CD14-positive monocyte (primary cell): ENCODE results near the gene MYL11. TPM values are rescaled to one million over a fixed set of nuclear protein-coding genes. Genes with fewer than 3 reads are reported as not detected.
"Not testable (repeated sequence)": the region's sequence is repeated elsewhere in the genome, so short reads cannot be mapped to it uniquely, and the experiment has no call there.

Source experiments
- DNase-seq, 3 donors: peaks; one replicate each; pipeline ENCODE4 v3.0.0-alpha.2; 2011 to 2022
- H2AFZ ChIP-seq: 2 replicates; pipeline ENCODE4 v1.6.0; 2012; ENCODE audit warnings: mild to moderate bottlenecking, low read depth, low read length, inconsistent platforms; ENCODE audit not compliant: insufficient read depth, poor library complexity, severe bottlenecking
- H3K27ac ChIP-seq, 2 donors: 1 replicate in 1 of 2; 2 replicates in 1 of 2; pipeline ENCODE4 v1.5.1; 2012 to 2013; ENCODE audit warnings: low read length in 2 of 2, control low read depth in 1 of 2, inconsistent platforms in 1 of 2, low read depth in 1 of 2, mild to moderate bottlenecking in 1 of 2
- H3K27me3 ChIP-seq, 2 donors: one replicate each; pipeline versions ENCODE4 v1.6.0 to v1.6.1; 2011 to 2013; ENCODE audit warnings: low read length in 2 of 2; ENCODE audit not compliant: control insufficient read depth in 2 of 2, insufficient read depth in 2 of 2
- H3K36me3 ChIP-seq, 2 donors: replicated peaks in 1 of 2; 1 replicate in 1 of 2; 2 replicates in 1 of 2; pipeline versions ENCODE4 v1.5.1 to v1.6.1; 2012 to 2013; ENCODE audit warnings: low read length in 2 of 2, control low read depth in 1 of 2, inconsistent platforms in 1 of 2, mild to moderate bottlenecking in 1 of 2; ENCODE audit not compliant: insufficient read depth in 2 of 2, control insufficient read depth in 1 of 2
- H3K4me1 ChIP-seq, 2 donors: 1 replicate in 1 of 2; 2 replicates in 1 of 2; pipeline versions ENCODE4 v1.5.1 to v1.6.1; 2012 to 2013; ENCODE audit warnings: low read length in 2 of 2, control low read depth in 1 of 2, inconsistent platforms in 1 of 2, mild to moderate bottlenecking in 1 of 2, moderate library complexity in 1 of 2; ENCODE audit not compliant: insufficient read depth in 2 of 2, control insufficient read depth in 1 of 2
- H3K4me2 ChIP-seq: replicated peaks from 2 replicates; pipeline ENCODE3; 2012; ENCODE audit warnings: low read length, moderate library complexity, mild to moderate bottlenecking; ENCODE audit not compliant: poor library complexity, severe bottlenecking; ENCODE audit errors: extremely low read depth
- H3K4me3 ChIP-seq, 3 experiments: fragments of 200-600 bp in 1 of 3; sonication (generic) in 1 of 3; replicated peaks in 1 of 3; 1 replicate in 2 of 3; 2 replicates in 1 of 3; pipeline ENCODE4 v1.5.1; 2011 to 2013; ENCODE audit warnings: low read length in 3 of 3, mild to moderate bottlenecking in 3 of 3, control low read depth in 2 of 3, low read depth in 2 of 3, inconsistent platforms in 1 of 3, moderate library complexity in 1 of 3
- H3K79me2 ChIP-seq: 2 replicates; pipeline ENCODE4 v1.6.0; 2012; ENCODE audit warnings: mild to moderate bottlenecking, control low read depth, inconsistent platforms, low read length, moderate library complexity; ENCODE audit not compliant: insufficient read depth
- H3K9ac ChIP-seq: 2 replicates; pipeline ENCODE4 v1.6.0; 2017; ENCODE audit warnings: low read length, mild to moderate bottlenecking; ENCODE audit not compliant: insufficient read depth, poor library complexity, severe bottlenecking
- H3K9me3 ChIP-seq, 2 donors: replicated peaks in 1 of 2; 1 replicate in 1 of 2; 2 replicates in 1 of 2; pipeline versions ENCODE4 v1.5.1 to v1.6.1; 2012 to 2013; ENCODE audit warnings: low read length in 2 of 2, control low read depth in 1 of 2; ENCODE audit not compliant: control insufficient read depth in 1 of 2, insufficient read depth in 1 of 2
- H4K20me1 ChIP-seq: 2 replicates; pipeline ENCODE4 v1.6.0; 2012; ENCODE audit warnings: mild to moderate bottlenecking, low read length, control low read depth, moderate library complexity; ENCODE audit not compliant: insufficient read depth
- H3K27ac Mint-ChIP-seq, 7 donors: one replicate each; pipeline ENCODE4 v1.8.0; 2020; ENCODE audit warnings: mild to moderate bottlenecking in 7 of 7, mixed read lengths in 7 of 7, moderate library complexity in 6 of 7, inconsistent platforms in 2 of 7
- H3K27me3 Mint-ChIP-seq, 3 donors: one replicate each; pipeline ENCODE4 v1.8.0; 2021 to 2022; ENCODE audit warnings: low read depth in 3 of 3, mild to moderate bottlenecking in 3 of 3, mixed read lengths in 3 of 3, moderate library complexity in 3 of 3, inconsistent platforms in 1 of 3
- H3K36me3 Mint-ChIP-seq, 2 donors: one replicate each; pipeline ENCODE4 v1.8.0; 2020; ENCODE audit warnings: mixed read lengths in 2 of 2, inconsistent platforms in 1 of 2, mild to moderate bottlenecking in 1 of 2
- H3K4me1 Mint-ChIP-seq: one replicate; pipeline ENCODE4 v1.8.0; 2020; ENCODE audit warnings: mild to moderate bottlenecking, mixed read lengths
- H3K4me3 Mint-ChIP-seq, 2 donors: one replicate each; pipeline ENCODE4 v1.8.0; 2020; ENCODE audit warnings: mild to moderate bottlenecking in 2 of 2, mixed read lengths in 2 of 2, moderate library complexity in 1 of 2
- H3K9me3 Mint-ChIP-seq, 7 donors: one replicate each; pipeline ENCODE4 v1.8.0; 2020 to 2022; ENCODE audit warnings: mixed read lengths in 7 of 7, mild to moderate bottlenecking in 6 of 7, moderate library complexity in 6 of 7, inconsistent platforms in 2 of 7
- WGBS: methylation state at CpG from one replicate; pipeline ENCODE4 v1.1.5; 2013; ENCODE audit warnings: missing lambda C conversion rate; ENCODE audit not compliant: insufficient coverage; 5-methylcytosine and 5-hydroxymethylcytosine counted together
- intact Hi-C, 2 donors: fragments of 100-400 bp; cut with micrococcal nuclease; formaldehyde crosslinking; loops; one replicate each; pipeline versions ENCODE4 v1.15.0 to v1.15.1; 2023
- polyA plus RNA-seq, 3 donors: library from polyadenylated mRNA; depleted of rRNA in 1 of 3; unstranded in 2 of 3; stranded (reverse) in 1 of 3; fragments of 300-500 nt in 2 of 3; fragments of >200 nt in 1 of 3; fragmentation: Illumina TruSeq in 2 of 3; gene quantifications; 1 replicate in 2 of 3; 2 replicates in 1 of 3; pipeline ENCODE4 v1.2.3, GENCODE V29; 2012 to 2021
- TF ChIP-seq, protein P1 (sequence below): fragments of 200-600 bp; IDR thresholded peaks from one replicate; pipeline ENCODE4 v1.8.0; 2022; ENCODE audit warnings: antibody characterized with exemption, mild to moderate bottlenecking

The MYL11 gene
- polyA plus RNA-seq, 3 donors, result 1.6 to 1.9 TPM; not detected in 1

DNA sequence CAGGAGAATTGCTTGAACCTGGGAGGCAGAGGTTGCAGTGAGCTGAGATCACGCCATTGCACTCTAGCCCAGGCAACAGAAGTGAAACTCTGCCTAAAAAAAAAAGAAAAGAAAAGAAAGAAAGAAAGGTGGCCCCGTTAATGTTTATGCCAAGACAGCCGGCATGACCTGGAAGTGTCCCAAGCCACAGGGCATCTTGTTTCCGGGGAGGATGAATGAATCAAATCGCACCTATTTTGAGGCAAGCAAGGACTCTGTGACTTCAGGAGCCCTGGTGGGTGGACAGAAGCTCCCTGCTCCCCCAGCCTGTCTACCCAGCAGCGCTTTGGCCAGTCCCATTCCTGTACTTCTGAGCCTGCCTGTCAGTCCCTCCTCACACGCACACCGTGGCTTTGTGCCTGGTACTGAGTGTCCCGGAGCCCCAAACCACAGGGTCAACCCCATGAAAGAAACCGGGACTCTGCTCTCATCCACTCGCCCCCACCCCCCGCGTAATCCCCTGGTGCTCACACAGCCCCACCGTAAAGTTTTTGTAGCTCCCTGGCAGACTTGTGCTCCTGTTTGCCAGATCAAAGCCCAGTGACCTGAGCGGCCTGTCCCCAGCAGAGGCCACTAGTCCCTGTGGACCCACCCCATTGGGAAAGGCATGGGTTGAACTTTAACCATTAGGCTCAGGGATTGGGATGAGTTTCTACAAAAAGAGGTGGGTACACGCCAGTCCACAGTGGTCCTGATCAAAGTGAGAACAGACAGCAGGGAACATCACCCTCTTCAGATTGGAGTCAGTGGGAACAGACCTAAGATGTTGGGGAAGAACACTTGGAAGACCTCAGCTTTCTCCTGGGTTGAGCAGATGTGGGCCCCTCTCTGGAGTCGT is 38.8 kb upstream of the MYL11 start:
- peaks cover 0 to 2% (median 1%) of the 10 kb centered on the region in 3 donors for H3K27me3 Mint-ChIP-seq
- H3K9ac ChIP-seq, result peak overlapping the region; percentile 73
- no peaks in the 10 kb centered on the region for H3K9me3 ChIP-seq
- H4K20me1 ChIP-seq, result peaks cover 27% of the 10 kb centered on the region
- peaks cover 0 to 2% of the 10 kb centered on the region in 2 donors for H3K36me3 Mint-ChIP-seq
- peak overlapping the region; percentile 55 to 80 (median 77) for H3K4me3 ChIP-seq
- TF ChIP-seq, protein P1, sequence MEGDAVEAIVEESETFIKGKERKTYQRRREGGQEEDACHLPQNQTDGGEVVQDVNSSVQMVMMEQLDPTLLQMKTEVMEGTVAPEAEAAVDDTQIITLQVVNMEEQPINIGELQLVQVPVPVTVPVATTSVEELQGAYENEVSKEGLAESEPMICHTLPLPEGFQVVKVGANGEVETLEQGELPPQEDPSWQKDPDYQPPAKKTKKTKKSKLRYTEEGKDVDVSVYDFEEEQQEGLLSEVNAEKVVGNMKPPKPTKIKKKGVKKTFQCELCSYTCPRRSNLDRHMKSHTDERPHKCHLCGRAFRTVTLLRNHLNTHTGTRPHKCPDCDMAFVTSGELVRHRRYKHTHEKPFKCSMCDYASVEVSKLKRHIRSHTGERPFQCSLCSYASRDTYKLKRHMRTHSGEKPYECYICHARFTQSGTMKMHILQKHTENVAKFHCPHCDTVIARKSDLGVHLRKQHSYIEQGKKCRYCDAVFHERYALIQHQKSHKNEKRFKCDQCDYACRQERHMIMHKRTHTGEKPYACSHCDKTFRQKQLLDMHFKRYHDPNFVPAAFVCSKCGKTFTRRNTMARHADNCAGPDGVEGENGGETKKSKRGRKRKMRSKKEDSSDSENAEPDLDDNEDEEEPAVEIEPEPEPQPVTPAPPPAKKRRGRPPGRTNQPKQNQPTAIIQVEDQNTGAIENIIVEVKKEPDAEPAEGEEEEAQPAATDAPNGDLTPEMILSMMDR, result no peak
- peak overlapping the region; percentile 67 to 68 for H3K27ac ChIP-seq
- peaks cover 0 to 2% (median 0%) of the 10 kb centered on the region in 7 donors for H3K9me3 Mint-ChIP-seq
- no peaks in the 10 kb centered on the region for H3K36me3 ChIP-seq
- H3K4me2 ChIP-seq, result peak overlapping the region; percentile 73
- DNase-seq, result peak in 2 of 3 donors; percentile 9 to 20
- H3K4me3 Mint-ChIP-seq, result peak overlapping the region; percentile 85 to 93
- intact Hi-C loops, result loop anchor here (2.0 to 5.0 kb wide), 2 partner anchors 43 to 71 kb away; partner anchors contain the start of gene ZNF771 (in 1 of the 2)
- H3K4me1 Mint-ChIP-seq, result peaks cover 22% of the 10 kb centered on the region
- peaks cover 11% of the 10 kb centered on the region in 2 donors for H3K4me1 ChIP-seq
- H3K27ac Mint-ChIP-seq, result peak overlapping the region; percentile 81 to 92 (median 87)
- H3K27me3 ChIP-seq, result no peaks in the 10 kb centered on the region
- 40% methylated on average over 14 of the region's 17 CpGs for WGBS
- peak overlapping the region; percentile 70 for H2AFZ ChIP-seq
- H3K79me2 ChIP-seq, result peaks cover 23% of the 10 kb centered on the region

DNA sequence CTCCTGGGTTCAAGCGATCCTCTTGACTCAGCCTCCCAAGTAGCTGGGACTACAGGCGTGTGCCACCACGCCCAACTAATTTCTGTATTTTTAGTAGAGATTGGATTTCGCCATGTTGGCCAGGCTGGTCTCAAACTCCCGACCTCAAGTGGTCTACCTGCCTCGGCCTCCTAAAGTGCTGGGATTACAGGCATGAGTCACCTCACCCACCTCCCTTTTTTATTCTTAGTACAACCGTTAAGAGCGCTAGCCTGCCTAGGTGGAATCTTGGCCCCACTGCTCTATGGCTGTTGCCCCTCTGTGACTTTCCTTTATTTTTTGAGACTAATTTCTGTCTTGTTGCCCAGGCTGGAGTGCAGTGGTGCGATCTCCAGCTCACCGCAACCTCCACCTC is 36.6 kb upstream of the MYL11 start:
- H3K27me3 Mint-ChIP-seq, H3K4me2 ChIP-seq, H3K27me3 ChIP-seq, H3K27ac ChIP-seq, H3K4me3 ChIP-seq, H2AFZ ChIP-seq, H3K36me3 ChIP-seq, H3K4me3 Mint-ChIP-seq, H4K20me1 ChIP-seq, H3K27ac Mint-ChIP-seq, DNase-seq, H3K9me3 ChIP-seq, H3K79me2 ChIP-seq, H3K36me3 Mint-ChIP-seq, H3K9ac ChIP-seq, H3K9me3 Mint-ChIP-seq: not testable (repeated sequence)
- 95% methylated on average over 4 of the region's 10 CpGs for WGBS
- H3K4me1 Mint-ChIP-seq, result peaks cover 17% of the 10 kb centered on the region
- intact Hi-C loops, result loop anchor here in 1 of 2 donors (5.0 kb wide), 1 partner anchor 69 kb away; the partner anchor contains the start of gene ZNF771
- H3K4me1 ChIP-seq, result peaks cover 11% of the 10 kb centered on the region in 2 donors

DNA sequence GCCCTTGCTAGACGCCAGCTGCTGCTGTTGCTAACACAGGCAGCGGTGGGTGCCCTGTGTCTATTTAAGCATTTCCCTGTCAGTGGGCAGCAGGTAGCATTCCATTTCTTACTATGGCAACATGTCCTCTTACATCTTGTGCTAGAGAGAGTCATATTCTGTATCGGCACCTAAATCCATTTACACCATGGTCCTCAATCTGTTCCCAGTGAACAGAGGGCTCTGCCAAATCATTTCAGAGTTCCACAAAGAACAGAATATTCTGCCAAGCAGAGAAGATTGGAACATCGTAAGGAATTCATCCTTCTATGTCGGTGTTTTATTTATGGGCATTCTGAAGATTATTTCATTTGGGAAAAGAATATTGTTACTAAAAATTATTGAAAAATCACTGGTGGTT is 35.9 kb upstream of the MYL11 start:
- not testable (repeated sequence) for H3K4me3 ChIP-seq, H3K9me3 ChIP-seq, H3K4me3 Mint-ChIP-seq, H2AFZ ChIP-seq, H3K27me3 Mint-ChIP-seq, H3K36me3 Mint-ChIP-seq, H3K27ac Mint-ChIP-seq, H3K79me2 ChIP-seq, H3K4me2 ChIP-seq, H3K27ac ChIP-seq, DNase-seq, H3K36me3 ChIP-seq, H3K9ac ChIP-seq, H3K27me3 ChIP-seq, H3K9me3 Mint-ChIP-seq, H4K20me1 ChIP-seq
- peaks cover 11% of the 10 kb centered on the region in 2 donors for H3K4me1 ChIP-seq
- H3K4me1 Mint-ChIP-seq, result peaks cover 17% of the 10 kb centered on the region
- WGBS, result no CpG with 5 or more reads among the region's 5 CpGs
- intact Hi-C loops, result loop anchor here in 1 of 2 donors (5.0 kb wide), 1 partner anchor 69 kb away; the partner anchor contains the start of gene ZNF771
